ENCODE results near the gene UBP1. TPM values are rescaled to one million over a fixed set of nuclear protein-coding genes. Genes with fewer than 3 reads are reported as not detected.
A peak's percentile ranks its signal among the peaks of the same experiment; 100 is the strongest.

UBP1 gene
- total and polyA plus RNA-seq, 4 donors = 23.1 to 95.2 (median 45.9) TPM

DNA sequence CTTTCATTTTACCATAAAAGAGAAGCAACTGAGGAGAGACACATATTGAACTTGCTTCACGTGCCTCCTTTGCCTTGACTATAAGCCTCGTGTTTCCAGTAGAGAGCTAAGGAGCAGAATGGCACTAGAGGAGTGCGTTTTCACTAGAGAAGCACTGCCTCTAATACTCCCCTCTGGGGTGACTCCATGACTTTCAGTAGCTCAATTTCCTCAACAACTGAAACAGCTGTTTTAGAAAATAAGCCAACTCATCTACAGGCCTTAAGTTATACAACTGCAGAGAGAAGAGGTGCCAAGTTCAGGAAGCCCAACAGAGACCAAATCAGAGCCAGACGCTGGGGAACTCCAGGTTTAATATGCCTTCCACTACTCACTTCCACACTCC lies 1.9 kb downstream of the UBP1 start:
- Histone ChIP-seq H3K27ac (ENCODE audit: low read depth in 1 of 2, low read length in 1 of 2) (peak overlapping the region; percentile 75 to 97), H3K9ac (ENCODE audit: insufficient read depth in 1 of 2, low read length in 2 of 2) (peak overlapping the region in 1 of 2 donors; percentile 77), H3K4me1 (ENCODE audit: control insufficient read depth in 5 of 5, insufficient read depth in 5 of 5, low read length in 5 of 5) (peaks cover 5 to 22% (median 13%) of the 10 kb centered on the region in 5 donors), H3K4me3 (no peak overlapping the region), H3K27me3 (ENCODE audit: control insufficient read depth in 3 of 3, insufficient read depth in 3 of 3, low read length in 2 of 3) (no peaks in the 10 kb centered on the region), H3K36me3 (ENCODE audit: control insufficient read depth in 4 of 4, insufficient read depth in 4 of 4, low read length in 4 of 4) (no peaks in the 10 kb centered on the region), H3K9me3 (ENCODE audit: control insufficient read depth in 4 of 4, insufficient read depth in 3 of 4, low read length in 3 of 4) (no peaks in the 10 kb centered on the region)
- DNase-seq = peak; percentile 34 to 78 (median 76)
- no peak for ATAC-seq (ENCODE audit: insufficient read depth, low FRiP score)
- WGBS, 2 donors = 15 to 19% methylated on average over 4 of the region's 4 CpGs
- TF ChIP-seq, protein P1, sequence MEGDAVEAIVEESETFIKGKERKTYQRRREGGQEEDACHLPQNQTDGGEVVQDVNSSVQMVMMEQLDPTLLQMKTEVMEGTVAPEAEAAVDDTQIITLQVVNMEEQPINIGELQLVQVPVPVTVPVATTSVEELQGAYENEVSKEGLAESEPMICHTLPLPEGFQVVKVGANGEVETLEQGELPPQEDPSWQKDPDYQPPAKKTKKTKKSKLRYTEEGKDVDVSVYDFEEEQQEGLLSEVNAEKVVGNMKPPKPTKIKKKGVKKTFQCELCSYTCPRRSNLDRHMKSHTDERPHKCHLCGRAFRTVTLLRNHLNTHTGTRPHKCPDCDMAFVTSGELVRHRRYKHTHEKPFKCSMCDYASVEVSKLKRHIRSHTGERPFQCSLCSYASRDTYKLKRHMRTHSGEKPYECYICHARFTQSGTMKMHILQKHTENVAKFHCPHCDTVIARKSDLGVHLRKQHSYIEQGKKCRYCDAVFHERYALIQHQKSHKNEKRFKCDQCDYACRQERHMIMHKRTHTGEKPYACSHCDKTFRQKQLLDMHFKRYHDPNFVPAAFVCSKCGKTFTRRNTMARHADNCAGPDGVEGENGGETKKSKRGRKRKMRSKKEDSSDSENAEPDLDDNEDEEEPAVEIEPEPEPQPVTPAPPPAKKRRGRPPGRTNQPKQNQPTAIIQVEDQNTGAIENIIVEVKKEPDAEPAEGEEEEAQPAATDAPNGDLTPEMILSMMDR (IDR thresholded peaks at IDR 0.05; ENCODE audit: control extremely low read depth, extremely low read depth) = no peak

DNA sequence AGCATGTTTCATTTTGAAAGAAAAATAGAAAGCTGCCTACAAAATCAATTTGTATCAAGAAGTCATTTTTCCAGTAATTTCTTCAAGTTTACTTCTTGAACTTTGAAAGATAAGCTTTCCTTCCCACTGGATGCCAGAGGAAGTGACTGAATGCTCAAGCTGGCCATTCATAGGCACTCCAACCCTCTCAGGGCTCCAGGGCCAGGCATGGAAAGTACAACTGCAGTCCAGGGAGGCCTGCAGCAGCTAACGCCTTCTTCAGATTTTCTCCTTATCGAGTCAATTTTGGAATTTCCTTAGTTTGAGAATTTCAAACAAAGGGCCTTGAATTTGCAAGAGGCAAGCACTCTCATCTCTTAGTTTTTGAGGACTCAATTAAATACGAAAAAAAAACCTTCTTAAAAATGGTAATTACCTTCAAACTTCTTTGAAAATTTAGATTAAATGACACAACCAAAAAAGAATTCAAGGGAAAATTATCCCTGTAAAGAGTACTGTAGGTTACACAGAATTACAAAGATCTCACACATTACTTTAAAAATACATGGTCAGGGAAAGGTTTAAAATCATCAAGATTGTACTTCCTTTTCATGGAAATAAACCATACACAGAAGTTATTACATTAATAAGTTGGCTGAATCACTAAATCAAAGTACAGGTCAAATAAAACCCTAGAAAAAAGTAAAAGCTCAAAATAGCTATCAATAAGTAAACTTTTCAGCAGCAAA lies 2.5 kb downstream of the UBP1 start:
- 44 to 71% methylated on average over 3 of the region's 3 CpGs for WGBS, 2 donors
- Histone ChIP-seq H3K36me3 (ENCODE audit: control insufficient read depth in 4 of 4, insufficient read depth in 4 of 4, low read length in 4 of 4) (no peaks in the 10 kb centered on the region), H3K4me1 (ENCODE audit: control insufficient read depth in 5 of 5, insufficient read depth in 5 of 5, low read length in 5 of 5) (peaks cover 5 to 22% (median 13%) of the 10 kb centered on the region in 5 donors), H3K27me3 (ENCODE audit: control insufficient read depth in 3 of 3, insufficient read depth in 3 of 3, low read length in 2 of 3) (no peaks in the 10 kb centered on the region), H3K4me3 (no peak overlapping the region), H3K27ac (ENCODE audit: low read depth in 1 of 2, low read length in 1 of 2) (no peak overlapping the region), H3K9ac (ENCODE audit: insufficient read depth in 1 of 2, low read length in 2 of 2) (peak overlapping the region in 1 of 2 donors; percentile 77), H3K9me3 (ENCODE audit: control insufficient read depth in 4 of 4, insufficient read depth in 3 of 4, low read length in 3 of 4) (no peaks in the 10 kb centered on the region)
- DNase-seq (peak; percentile 48 to 71 (median 60)), ATAC-seq (ENCODE audit: insufficient read depth, low FRiP score) (no peak)
- TF ChIP-seq, protein P1 (IDR thresholded peaks at IDR 0.05; ENCODE audit: control extremely low read depth, extremely low read depth) = no peak

DNA sequence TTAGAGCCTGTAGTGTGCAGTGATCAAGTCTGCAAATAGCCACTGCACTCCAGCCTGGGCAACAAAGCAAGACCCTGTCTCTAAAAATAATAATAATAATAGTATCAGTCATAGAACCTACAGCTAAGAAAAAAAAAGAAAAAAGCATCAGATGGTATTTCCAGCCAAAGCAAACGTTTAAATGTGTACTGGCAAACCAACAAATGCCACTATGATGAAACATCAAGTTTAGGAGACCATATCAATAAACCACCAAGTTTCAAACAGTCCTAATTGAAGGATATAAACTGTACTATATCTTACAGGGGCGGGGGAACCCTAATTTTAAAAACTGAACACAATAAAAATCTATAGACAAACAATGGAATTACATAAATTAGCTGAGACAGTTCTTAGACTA lies 6.4 kb downstream of the UBP1 start:
- Histone ChIP-seq H3K4me1 (ENCODE audit: control insufficient read depth in 5 of 5, insufficient read depth in 5 of 5, low read length in 5 of 5) (peaks cover 2 to 23% (median 15%) of the 10 kb centered on the region in 5 donors), H3K27me3 (ENCODE audit: control insufficient read depth in 3 of 3, insufficient read depth in 3 of 3, low read length in 2 of 3) (no peaks in the 10 kb centered on the region), H3K9me3 (ENCODE audit: control insufficient read depth in 4 of 4, insufficient read depth in 3 of 4, low read length in 3 of 4) (no peaks in the 10 kb centered on the region), H3K4me3 (no peak overlapping the region), H3K27ac (ENCODE audit: low read depth in 1 of 2, low read length in 1 of 2) (no peak overlapping the region), H3K9ac (ENCODE audit: insufficient read depth in 1 of 2, low read length in 2 of 2) (no peak overlapping the region), H3K36me3 (ENCODE audit: control insufficient read depth in 4 of 4, insufficient read depth in 4 of 4, low read length in 4 of 4) (no peaks in the 10 kb centered on the region)
- ATAC-seq (ENCODE audit: insufficient read depth, low FRiP score) (no peak), DNase-seq (no peak)
- TF ChIP-seq, protein P1 (IDR thresholded peaks at IDR 0.05; ENCODE audit: control extremely low read depth, extremely low read depth) = no peak
- 52 to 53% methylated on average over 2 of the region's 2 CpGs for WGBS, 2 donors

All from lung (tissue), 12 donors.